ENCODE data around the gene PAWR. TPM values are rescaled to one million over a fixed set of nuclear protein-coding genes. Genes with fewer than 3 reads are reported as not detected.

PAWR gene
- total and polyA plus RNA-seq, 9 of the 15 experiments (the other 6 are each of a cell fraction or from before 2014, with no cell fraction given), result 0.82 TPM; not detected in 8

- BruUV-seq (replicated peaks), result no TSS peak
- DNase-seq (ENCODE audit: extremely low read depth in 1 of 4, low spot score in 3 of 4), result no peak
- TF ChIP-seq SMAD4 (CRISPR knock-in tag; conservative IDR thresholded peaks at IDR 0.05) (no peak), ZNF695 (CRISPR knock-in tag; IDR thresholded peaks at IDR 0.05) (no peak), PML (IDR thresholded peaks at IDR 0.05; ENCODE audit: low read length) (no peak), HMGN3 (IDR thresholded peaks at IDR 0.05; ENCODE audit: borderline replicate concordance, extremely low read depth, insufficient read length, low read depth, low read length) (no peak), ZBED1 (IDR thresholded peaks at IDR 0.05) (no peak), HDAC3 (IDR thresholded peaks at IDR 0.05; ENCODE audit: borderline replicate concordance, partially characterized antibody) (no peak), NFE2L1 (tag; IDR thresholded peaks at IDR 0.05; ENCODE audit: borderline replicate concordance, low read depth) (no peak), CSDE1 (IDR thresholded peaks at IDR 0.05) (no peak), POLR2B (IDR thresholded peaks at IDR 0.05; ENCODE audit: low read depth, partially characterized antibody) (no peak), FIP1L1 (IDR thresholded peaks at IDR 0.05; ENCODE audit: low read depth, low read length, poor library complexity, severe bottlenecking) (no peak)
- TF ChIP-seq, protein P1, sequence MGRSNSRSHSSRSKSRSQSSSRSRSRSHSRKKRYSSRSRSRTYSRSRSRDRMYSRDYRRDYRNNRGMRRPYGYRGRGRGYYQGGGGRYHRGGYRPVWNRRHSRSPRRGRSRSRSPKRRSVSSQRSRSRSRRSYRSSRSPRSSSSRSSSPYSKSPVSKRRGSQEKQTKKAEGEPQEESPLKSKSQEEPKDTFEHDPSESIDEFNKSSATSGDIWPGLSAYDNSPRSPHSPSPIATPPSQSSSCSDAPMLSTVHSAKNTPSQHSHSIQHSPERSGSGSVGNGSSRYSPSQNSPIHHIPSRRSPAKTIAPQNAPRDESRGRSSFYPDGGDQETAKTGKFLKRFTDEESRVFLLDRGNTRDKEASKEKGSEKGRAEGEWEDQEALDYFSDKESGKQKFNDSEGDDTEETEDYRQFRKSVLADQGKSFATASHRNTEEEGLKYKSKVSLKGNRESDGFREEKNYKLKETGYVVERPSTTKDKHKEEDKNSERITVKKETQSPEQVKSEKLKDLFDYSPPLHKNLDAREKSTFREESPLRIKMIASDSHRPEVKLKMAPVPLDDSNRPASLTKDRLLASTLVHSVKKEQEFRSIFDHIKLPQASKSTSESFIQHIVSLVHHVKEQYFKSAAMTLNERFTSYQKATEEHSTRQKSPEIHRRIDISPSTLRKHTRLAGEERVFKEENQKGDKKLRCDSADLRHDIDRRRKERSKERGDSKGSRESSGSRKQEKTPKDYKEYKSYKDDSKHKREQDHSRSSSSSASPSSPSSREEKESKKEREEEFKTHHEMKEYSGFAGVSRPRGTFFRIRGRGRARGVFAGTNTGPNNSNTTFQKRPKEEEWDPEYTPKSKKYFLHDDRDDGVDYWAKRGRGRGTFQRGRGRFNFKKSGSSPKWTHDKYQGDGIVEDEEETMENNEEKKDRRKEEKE (IDR thresholded peaks at IDR 0.05; ENCODE audit: borderline replicate concordance in 1 of 2, control insufficient read depth in 1 of 2, low read depth in 2 of 2, low read length in 1 of 2), result no peak
- no peaks in the 10 kb centered on the region for H3K36me3 ChIP-seq (ENCODE audit: control insufficient read depth, insufficient read depth, low read length)
- H4K20me1 ChIP-seq (replicated peaks; ENCODE audit: control insufficient read depth, insufficient read depth, low read length), result no peaks in the 10 kb centered on the region
- H3K4me2 ChIP-seq (ENCODE audit: insufficient read depth, low read length), result no peak overlapping the region
- H3K27me3 ChIP-seq (ENCODE audit: control insufficient read depth in 2 of 2, insufficient read depth in 2 of 2, low read length in 2 of 2), result no peaks in the 10 kb centered on the region
- no peak for ATAC-seq
- in situ Hi-C loops (cut with MboI), result no loop called here
- no peaks in the 10 kb centered on the region for H3K79me2 ChIP-seq (ENCODE audit: control insufficient read depth, insufficient read depth, low read length)
- intact Hi-C loops (cut with micrococcal nuclease), result loop anchor here (5.0 kb wide), 1 partner anchor 640 kb away; no protein-coding TSS in a partner anchor
- H3K4me1 ChIP-seq (replicated peaks in 1 of 2; ENCODE audit: control insufficient read depth in 2 of 2, insufficient read depth in 2 of 2, low read length in 2 of 2), result no peaks in the 10 kb centered on the region
- no peak overlapping the region for H3K9ac ChIP-seq (ENCODE audit: insufficient read depth in 1 of 2, low read depth in 2 of 2, low read length in 2 of 2)
- 0% methylated on average over 4 of the region's 5 CpGs for WGBS (ENCODE audit: insufficient coverage, low coverage, missing lambda C conversion rate)
- H3K27ac ChIP-seq (ENCODE audit: extremely low read depth, low read depth, low read length), result no peak overlapping the region
- H3K4me3 ChIP-seq, result no peak overlapping the region
- ChIA-PET POLR2A (interaction anchor here (0.6 kb wide), 1 partner anchor 642 kb away, joined by 3 read pairs; no protein-coding TSS in a partner anchor), CTCF (ENCODE audit: low intra/inter-chr PET ratio) (no interaction called here)
- no peak for FAIRE-seq
- no peak overlapping the region for H2AFZ ChIP-seq (ENCODE audit: low read depth, low read length)
- no peaks in the 10 kb centered on the region for H3K9me3 ChIP-seq (replicated peaks; ENCODE audit: control insufficient read depth, insufficient read depth, low read depth, low read length)
- H3K9me1 ChIP-seq (ENCODE audit: control insufficient read depth, insufficient read depth, low read length), result no peaks in the 10 kb centered on the region
Measured at GRCh38 chr12:79547044-79547734, 143.6 kb downstream of the PAWR start.

Measured in K562 (cell line).